NOMO-1 (cell line): Measurements from ENCODE around the gene CRYBB1.
A peak's percentile ranks its signal among the peaks of the same experiment; 100 is the strongest.

Experiments used
- DNase-seq, 2 experiments: peaks; one replicate each; lab custom pipeline; 2025; ENCODE audit not compliant: unreplicated experiment in 2 of 2; lab: John Stamatoyannopoulos, UW

Gene CRYBB1

GRCh38 chr22:26559961-26560575 is 57.8 kb downstream of the CRYBB1 start:
- DNase-seq = peak; percentile 43 to 65

- no peak for DNase-seq
Measured at GRCh38 chr22:26558248-26558895, 59.5 kb downstream of the CRYBB1 start.

- no peak for DNase-seq
Measured at GRCh38 chr22:26556904-26557303, 60.9 kb downstream of the CRYBB1 start.

GRCh38 chr22:26555478-26555877 is 62.3 kb downstream of the CRYBB1 start:
- no peak for DNase-seq

- DNase-seq = no peak
Measured at GRCh38 chr22:26554956-26555355, 62.9 kb downstream of the CRYBB1 start.

GRCh38 chr22:26553056-26553752 is 64.6 kb downstream of the CRYBB1 start:
- DNase-seq = no peak

GRCh38 chr22:26552466-26552865 is 65.4 kb downstream of the CRYBB1 start:
- no peak for DNase-seq

- DNase-seq = no peak
Measured at GRCh38 chr22:26551568-26551967, 66.3 kb downstream of the CRYBB1 start.

- DNase-seq = no peak
Measured at GRCh38 chr22:26550498-26551033, 67.3 kb downstream of the CRYBB1 start.

- no peak for DNase-seq
Measured at GRCh38 chr22:26549902-26550497, 67.8 kb downstream of the CRYBB1 start.
